HCT116 (cell line): ENCODE measurements around the gene F10. TPM values are rescaled to one million over a fixed set of nuclear protein-coding genes. Genes with fewer than 3 reads are reported as not detected.

Experiments used
- ATAC-seq: fragments of 200-7000 bp; cut with Tn5 transposase; 2 replicates; pipeline ENCODE4 v1.9.1; 2020; ENCODE audit warnings: mild to moderate bottlenecking, moderate library complexity
- BruUV-seq: library from RNA; stranded (reverse); fragments of 400-500 nt; replicated peaks from 2 replicates; lab custom pipeline; 2021; lab: Mats Ljungman, UMichigan
- CTCF ChIA-PET: fragments of 300-600 bp; sonication (Branson Sonifier 250); formaldehyde crosslinking; loops from one replicate; lab custom pipeline; 2021; ENCODE audit warnings: antibody characterized with exemption; lab: Charles Lee
- POLR2A ChIA-PET: fragments of 300-600, 350-600 bp; sonication (Branson Sonifier 250); formaldehyde crosslinking; loops from one replicate; lab custom pipeline; 2021; ENCODE audit warnings: antibody characterized with exemption; lab: Charles Lee
- RAD21 ChIA-PET, 2 experiments: fragments of 300-600 bp; sonication (Branson Sonifier 250); formaldehyde crosslinking; loops; one replicate each; lab custom pipeline; 2023; ENCODE audit warnings: low total read pairs in 2 of 2; ENCODE audit not compliant: uncharacterized antibody in 2 of 2, unreplicated experiment in 2 of 2, low non-redundant PET in 1 of 2; lab: Charles Lee
- DNase-seq: peaks from one replicate; pipeline ENCODE4 v3.0.0-alpha.2; 2010; ENCODE audit warnings: low read depth, low spot score
- H2AFZ ChIP-seq: fragments of 200-600 bp; shearing (Covaris generic), sonication (generic); 2 replicates; pipeline ENCODE4 v1.6.1; 2017; ENCODE audit warnings: low read depth, mixed run types, mixed read lengths, antibody characterized with exemption, low read length; ENCODE audit not compliant: poor library complexity, severe bottlenecking
- H3K27ac ChIP-seq: 2 replicates; pipeline ENCODE4 v1.5.1; 2012; ENCODE audit warnings: low read depth, low read length
- H3K27me3 ChIP-seq: fragments of 200-600 bp; sonication (generic); 2 replicates; pipeline ENCODE4 v1.6.1; 2016; ENCODE audit warnings: mixed run types, low read length, mixed read lengths; ENCODE audit not compliant: insufficient read depth
- H3K36me3 ChIP-seq, 2 experiments: fragments of 200-500 bp in 1 of 2; fragments of 200-600 bp in 1 of 2; sonication (Bioruptor generic) in 1 of 2; sonication (generic) in 1 of 2; 2 replicates each; pipeline versions ENCODE4 v1.5.1 to v1.6.1; 2014 to 2016; ENCODE audit warnings: low read length in 2 of 2, inconsistent platforms in 1 of 2, mixed read lengths in 1 of 2, mixed run types in 1 of 2; ENCODE audit not compliant: insufficient read depth in 2 of 2, control insufficient read depth in 1 of 2
- H3K4me1 ChIP-seq, 2 experiments: fragments of 200-600 bp in 1 of 2; sonication (generic) in 1 of 2; 2 replicates each; pipeline versions ENCODE4 v1.5.1 to v1.6.1; 2012 to 2017; ENCODE audit warnings: low read length in 2 of 2, inconsistent platforms in 1 of 2, mild to moderate bottlenecking in 1 of 2, mixed read lengths in 1 of 2, mixed run types in 1 of 2, moderate library complexity in 1 of 2; ENCODE audit not compliant: insufficient read depth in 2 of 2, control insufficient read depth in 1 of 2
- H3K4me2 ChIP-seq: fragments of 200-600 bp; sonication (generic); 2 replicates; pipeline ENCODE4 v1.6.1; 2017; ENCODE audit warnings: mixed run types, low read length, mixed read lengths
- H3K4me3 ChIP-seq, 2 experiments: fragments of 200-600 bp in 1 of 2; sonication (generic) in 1 of 2; replicated peaks in 1 of 2; 2 replicates each; pipeline ENCODE4 v1.5.1; 2011 to 2016; ENCODE audit warnings: low read length in 2 of 2, control low read depth in 1 of 2, low read depth in 1 of 2, mild to moderate bottlenecking in 1 of 2, mixed read lengths in 1 of 2, mixed run types in 1 of 2
- H3K79me2 ChIP-seq: fragments of 200-600 bp; sonication (generic); 2 replicates; pipeline ENCODE4 v1.6.1; 2017; ENCODE audit warnings: mild to moderate bottlenecking, mixed run types, low read length, moderate library complexity, mixed read lengths; ENCODE audit not compliant: insufficient read depth
- H3K9ac ChIP-seq: fragments of 200-600 bp; sonication (generic); 2 replicates; pipeline ENCODE4 v1.6.1; 2016; ENCODE audit warnings: low read length, mixed read lengths
- H3K9me2 ChIP-seq: fragments of 200-600 bp; sonication (generic), shearing (Covaris generic); 2 replicates; pipeline ENCODE4 v1.6.1; 2017; ENCODE audit warnings: mixed run types, mild to moderate bottlenecking, moderate library complexity; ENCODE audit not compliant: insufficient read depth
- H3K9me3 ChIP-seq, 2 experiments: fragments of 200-500 bp in 1 of 2; fragments of 200-600 bp in 1 of 2; sonication (Bioruptor generic) in 1 of 2; sonication (generic) in 1 of 2; 2 replicates each; pipeline ENCODE4 v1.6.1; 2014 to 2017; ENCODE audit warnings: low read length in 2 of 2, mixed read lengths in 2 of 2, inconsistent platforms in 1 of 2, low read depth in 1 of 2, mild to moderate bottlenecking in 1 of 2, mixed run types in 1 of 2, moderate library complexity in 1 of 2; ENCODE audit not compliant: control insufficient read depth in 1 of 2, insufficient read depth in 1 of 2
- H4K20me1 ChIP-seq: fragments of 200-600 bp; sonication (generic), shearing (Covaris generic); 2 replicates; pipeline ENCODE4 v1.6.1; 2017; ENCODE audit warnings: mixed run types, mild to moderate bottlenecking, moderate library complexity; ENCODE audit not compliant: insufficient read depth
- ATF3 ChIP-seq: IDR thresholded peaks from 2 replicates; pipeline ENCODE4 v1.6.1; 2012
- CBX3 ChIP-seq: IDR thresholded peaks from 2 replicates; pipeline ENCODE4 v1.6.1; 2012; ENCODE audit warnings: low read depth
- CEBPB ChIP-seq: IDR thresholded peaks from 2 replicates; pipeline ENCODE4 v1.6.1; 2012; ENCODE audit warnings: low read depth
- EGR1 ChIP-seq: IDR thresholded peaks from 2 replicates; pipeline ENCODE4 v1.6.1; 2012; ENCODE audit warnings: low read depth
- ELF1 ChIP-seq: IDR thresholded peaks from 2 replicates; pipeline ENCODE4 v1.6.1; 2012; ENCODE audit warnings: low read depth, borderline replicate concordance
- EZH2 ChIP-seq: fragments of 200-600 bp; sonication (generic); IDR thresholded peaks from 2 replicates; pipeline ENCODE4 v1.6.1; 2017; ENCODE audit warnings: antibody characterized with exemption, mixed run types
- EZH2phosphoT487 ChIP-seq: fragments of 200-600 bp; IDR thresholded peaks from 2 replicates; pipeline ENCODE4 v1.6.1; 2018; ENCODE audit warnings: antibody characterized with exemption, borderline replicate concordance
- FOSL1 ChIP-seq: IDR thresholded peaks from 2 replicates; pipeline ENCODE4 v1.6.1; 2012; ENCODE audit warnings: low read depth
- JUND ChIP-seq: IDR thresholded peaks from 2 replicates; pipeline ENCODE4 v1.6.1; 2012
- RAD21 ChIP-seq: IDR thresholded peaks from 2 replicates; pipeline ENCODE4 v1.6.1; 2012; ENCODE audit warnings: low read depth, mild to moderate bottlenecking
- SIN3A ChIP-seq: IDR thresholded peaks from 2 replicates; pipeline ENCODE4 v1.6.1; 2012; ENCODE audit warnings: low read depth
- SP1 ChIP-seq: IDR thresholded peaks from 2 replicates; pipeline ENCODE4 v1.6.1; 2012; ENCODE audit warnings: low read depth
- SRF ChIP-seq: IDR thresholded peaks from 2 replicates; pipeline ENCODE4 v1.6.1; 2012; ENCODE audit warnings: low read depth
- YY1 ChIP-seq: IDR thresholded peaks from 2 replicates; pipeline ENCODE4 v1.6.1; 2011; ENCODE audit warnings: low read length, low read depth, moderate library complexity, mild to moderate bottlenecking; ENCODE audit not compliant: insufficient replicate concordance; ENCODE audit errors: extremely low read depth
- ZNF274 ChIP-seq: fragments of 200-500 bp; sonication (Bioruptor generic); IDR thresholded peaks from 2 replicates; pipeline ENCODE4 v1.6.1; 2014; ENCODE audit warnings: mild to moderate bottlenecking, low read depth, low read length, inconsistent platforms
- intact Hi-C: fragments of 100-400 bp; cut with micrococcal nuclease; formaldehyde crosslinking; loops from 2 replicates; pipeline ENCODE4 v1.10.0; 2022
- total RNA-seq: library from RNA; stranded (reverse); gene quantifications from one replicate; pipeline ENCODE4 v1.2.1, GENCODE V29; 2021; ENCODE audit not compliant: unreplicated experiment
- TF ChIP-seq, protein P1 (sequence below): IDR thresholded peaks from 2 replicates; pipeline ENCODE4 v1.6.1; 2012
- TF ChIP-seq, protein P2 (sequence below): IDR thresholded peaks from 2 replicates; pipeline ENCODE4 v1.6.1; 2012; ENCODE audit warnings: low read depth
- TF ChIP-seq, protein P3 (sequence below), 3 experiments: fragments of 200-600 bp in 1 of 3; sonication (generic) in 1 of 3; IDR thresholded peaks in 2 of 3; conservative IDR thresholded peaks in 1 of 3; 2 replicates each; pipeline ENCODE4 v1.5.1; 2012 to 2017; ENCODE audit warnings: low read depth in 2 of 3, low read length in 2 of 3, antibody characterized with exemption in 1 of 3, borderline replicate concordance in 1 of 3, control low read depth in 1 of 3, mild to moderate bottlenecking in 1 of 3, mixed read lengths in 1 of 3, mixed run types in 1 of 3, moderate library complexity in 1 of 3; ENCODE audit not compliant: insufficient read depth in 1 of 3

The F10 gene
- total RNA-seq, 1 experiment from 2014 or later: 4.0 TPM

GRCh38 chr13:113116871-113117271 lies 5.7 kb upstream of the F10 start:
- no peaks in the 10 kb centered on the region for H3K9me2 ChIP-seq
- BruUV-seq: no TSS peak
- ATAC-seq (no peak), DNase-seq (no peak)
- no peak overlapping the region for H2AFZ ChIP-seq
- no peak for TF ChIP-seq RAD21
- TF ChIP-seq ZNF274: no peak
- TF ChIP-seq, protein P1, sequence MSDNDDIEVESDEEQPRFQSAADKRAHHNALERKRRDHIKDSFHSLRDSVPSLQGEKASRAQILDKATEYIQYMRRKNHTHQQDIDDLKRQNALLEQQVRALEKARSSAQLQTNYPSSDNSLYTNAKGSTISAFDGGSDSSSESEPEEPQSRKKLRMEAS: no peak
- TF ChIP-seq, protein P2, sequence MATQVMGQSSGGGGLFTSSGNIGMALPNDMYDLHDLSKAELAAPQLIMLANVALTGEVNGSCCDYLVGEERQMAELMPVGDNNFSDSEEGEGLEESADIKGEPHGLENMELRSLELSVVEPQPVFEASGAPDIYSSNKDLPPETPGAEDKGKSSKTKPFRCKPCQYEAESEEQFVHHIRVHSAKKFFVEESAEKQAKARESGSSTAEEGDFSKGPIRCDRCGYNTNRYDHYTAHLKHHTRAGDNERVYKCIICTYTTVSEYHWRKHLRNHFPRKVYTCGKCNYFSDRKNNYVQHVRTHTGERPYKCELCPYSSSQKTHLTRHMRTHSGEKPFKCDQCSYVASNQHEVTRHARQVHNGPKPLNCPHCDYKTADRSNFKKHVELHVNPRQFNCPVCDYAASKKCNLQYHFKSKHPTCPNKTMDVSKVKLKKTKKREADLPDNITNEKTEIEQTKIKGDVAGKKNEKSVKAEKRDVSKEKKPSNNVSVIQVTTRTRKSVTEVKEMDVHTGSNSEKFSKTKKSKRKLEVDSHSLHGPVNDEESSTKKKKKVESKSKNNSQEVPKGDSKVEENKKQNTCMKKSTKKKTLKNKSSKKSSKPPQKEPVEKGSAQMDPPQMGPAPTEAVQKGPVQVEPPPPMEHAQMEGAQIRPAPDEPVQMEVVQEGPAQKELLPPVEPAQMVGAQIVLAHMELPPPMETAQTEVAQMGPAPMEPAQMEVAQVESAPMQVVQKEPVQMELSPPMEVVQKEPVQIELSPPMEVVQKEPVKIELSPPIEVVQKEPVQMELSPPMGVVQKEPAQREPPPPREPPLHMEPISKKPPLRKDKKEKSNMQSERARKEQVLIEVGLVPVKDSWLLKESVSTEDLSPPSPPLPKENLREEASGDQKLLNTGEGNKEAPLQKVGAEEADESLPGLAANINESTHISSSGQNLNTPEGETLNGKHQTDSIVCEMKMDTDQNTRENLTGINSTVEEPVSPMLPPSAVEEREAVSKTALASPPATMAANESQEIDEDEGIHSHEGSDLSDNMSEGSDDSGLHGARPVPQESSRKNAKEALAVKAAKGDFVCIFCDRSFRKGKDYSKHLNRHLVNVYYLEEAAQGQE: no peak
- TF ChIP-seq CEBPB: no peak
- TF ChIP-seq FOSL1: no peak
- TF ChIP-seq ATF3: no peak
- no peak for TF ChIP-seq SP1
- no peak for TF ChIP-seq JUND
- no peak for TF ChIP-seq ELF1
- TF ChIP-seq EZH2phosphoT487: no peak
- no peak for TF ChIP-seq SIN3A
- TF ChIP-seq EZH2: no peak
- no peak for TF ChIP-seq EGR1
- TF ChIP-seq CBX3: no peak
- no peak for TF ChIP-seq YY1
- TF ChIP-seq SRF: no peak
- TF ChIP-seq, protein P3, sequence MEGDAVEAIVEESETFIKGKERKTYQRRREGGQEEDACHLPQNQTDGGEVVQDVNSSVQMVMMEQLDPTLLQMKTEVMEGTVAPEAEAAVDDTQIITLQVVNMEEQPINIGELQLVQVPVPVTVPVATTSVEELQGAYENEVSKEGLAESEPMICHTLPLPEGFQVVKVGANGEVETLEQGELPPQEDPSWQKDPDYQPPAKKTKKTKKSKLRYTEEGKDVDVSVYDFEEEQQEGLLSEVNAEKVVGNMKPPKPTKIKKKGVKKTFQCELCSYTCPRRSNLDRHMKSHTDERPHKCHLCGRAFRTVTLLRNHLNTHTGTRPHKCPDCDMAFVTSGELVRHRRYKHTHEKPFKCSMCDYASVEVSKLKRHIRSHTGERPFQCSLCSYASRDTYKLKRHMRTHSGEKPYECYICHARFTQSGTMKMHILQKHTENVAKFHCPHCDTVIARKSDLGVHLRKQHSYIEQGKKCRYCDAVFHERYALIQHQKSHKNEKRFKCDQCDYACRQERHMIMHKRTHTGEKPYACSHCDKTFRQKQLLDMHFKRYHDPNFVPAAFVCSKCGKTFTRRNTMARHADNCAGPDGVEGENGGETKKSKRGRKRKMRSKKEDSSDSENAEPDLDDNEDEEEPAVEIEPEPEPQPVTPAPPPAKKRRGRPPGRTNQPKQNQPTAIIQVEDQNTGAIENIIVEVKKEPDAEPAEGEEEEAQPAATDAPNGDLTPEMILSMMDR (IDR thresholded peaks at IDR 0.05 in 2 of 3, conservative IDR thresholded peaks at IDR 0.05 in 1 of 3; ENCODE audit: borderline replicate concordance in 1 of 3, insufficient read depth in 1 of 3, low read depth in 2 of 3, low read length in 2 of 3): no peak
- H3K27ac ChIP-seq: no peak overlapping the region
- 0 out of 2 replicates have a peak, but pooled peaks cover 4% of the 10 kb centered on the region for H3K27me3 ChIP-seq
- CTCF ChIA-PET: no interaction called here
- H3K4me3 ChIP-seq: no peak overlapping the region
- H4K20me1 ChIP-seq: no peaks in the 10 kb centered on the region
- H3K4me1 ChIP-seq: peaks cover 0 to 7% of the 10 kb centered on the region in 2 experiments; a peak in 1 of 4 replicates
- H3K4me2 ChIP-seq: peak overlapping the region; percentile 0; the same call in 1 of the 2 replicates
- no peaks in the 10 kb centered on the region for H3K79me2 ChIP-seq
- no peaks in the 10 kb centered on the region for H3K36me3 ChIP-seq
- no peaks in the 10 kb centered on the region for H3K9me3 ChIP-seq
- POLR2A ChIA-PET: no interaction called here
- intact Hi-C loops: no loop called here
- H3K9ac ChIP-seq: no peak overlapping the region
- RAD21 ChIA-PET: no interaction called here
